ENCODE measurements around the gene ZNF222.

Gene ZNF222

DNA sequence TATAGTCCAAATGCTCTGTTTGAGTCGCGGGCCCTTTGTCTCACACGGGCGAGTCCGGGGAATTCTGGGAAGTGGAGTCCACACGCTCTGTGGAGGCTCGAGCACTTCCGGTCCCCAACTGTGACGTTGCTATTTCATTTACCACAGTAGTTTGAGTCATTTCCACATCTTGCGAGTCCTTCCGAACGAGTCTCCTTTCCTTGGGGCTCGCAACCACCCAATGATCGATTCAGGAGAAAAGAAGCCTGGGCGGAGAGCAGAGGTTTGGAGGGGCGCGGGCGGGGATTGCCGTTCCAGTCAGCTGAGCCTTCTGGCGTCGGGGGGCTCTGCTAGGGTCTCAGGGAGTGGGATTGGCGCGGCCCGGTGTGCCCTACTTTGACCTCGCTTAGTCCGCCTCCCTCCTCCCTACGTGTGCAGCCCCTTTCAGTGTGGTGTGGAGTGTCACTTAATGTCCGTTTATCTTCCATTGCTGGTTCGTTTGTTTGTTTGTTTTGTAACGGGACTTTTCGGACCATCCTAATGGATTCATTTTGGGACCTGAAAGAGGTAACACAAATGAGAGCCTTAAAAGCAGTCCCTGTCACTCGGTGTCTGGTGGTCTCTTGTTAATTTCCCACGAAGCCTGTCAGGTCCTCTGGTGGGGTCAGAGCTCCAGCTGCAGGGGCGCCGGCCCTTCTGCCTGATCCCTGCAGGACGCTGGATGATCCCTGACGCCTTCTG is at the start of gene ZNF222:
Gene ZNF222, plus strand, starts transcription at position 163 of the 720 bp plus-strand sequence. Its CDS starts 58 bp downstream, at position 221.
- DNase-seq: peak; percentile 93

DNA sequence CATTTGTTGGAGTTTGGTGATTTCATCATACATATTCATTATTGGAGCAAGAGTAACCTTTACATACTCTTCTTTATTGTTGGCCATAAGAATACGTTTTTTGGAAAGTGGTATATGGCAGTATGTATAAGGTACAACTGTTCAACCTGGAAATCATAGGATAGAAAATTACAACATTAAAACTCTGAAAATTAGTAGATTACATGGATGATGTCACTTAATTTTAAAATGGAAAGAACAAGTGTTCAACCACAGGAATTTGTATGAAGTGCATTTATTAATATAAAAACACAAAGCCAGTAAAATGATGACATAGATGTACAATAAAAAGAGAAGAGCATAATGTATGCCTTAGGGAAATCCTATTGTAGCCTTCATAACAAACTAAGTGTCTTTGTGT is 48.4 kb upstream of the ZNF222 start:
- DNase-seq: no peak

DNA sequence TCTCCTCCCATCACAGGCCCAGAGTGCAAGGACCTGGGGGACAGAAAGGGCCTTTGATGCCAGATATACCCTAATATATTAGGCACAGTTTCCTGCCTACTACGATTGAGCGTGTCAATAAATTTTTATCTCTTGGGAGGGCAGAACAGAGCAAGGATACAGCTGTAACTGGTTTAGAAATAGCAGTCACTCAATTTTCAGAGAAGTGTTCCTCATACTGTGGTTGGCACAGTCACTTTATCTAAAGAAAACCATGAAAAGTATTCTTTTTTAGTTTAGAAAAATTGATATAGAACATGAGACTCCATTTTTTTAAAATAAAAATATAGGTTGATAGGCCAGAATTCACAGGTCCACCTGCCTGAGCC is 41.7 kb upstream of the ZNF222 start:
- DNase-seq: no peak

DNA sequence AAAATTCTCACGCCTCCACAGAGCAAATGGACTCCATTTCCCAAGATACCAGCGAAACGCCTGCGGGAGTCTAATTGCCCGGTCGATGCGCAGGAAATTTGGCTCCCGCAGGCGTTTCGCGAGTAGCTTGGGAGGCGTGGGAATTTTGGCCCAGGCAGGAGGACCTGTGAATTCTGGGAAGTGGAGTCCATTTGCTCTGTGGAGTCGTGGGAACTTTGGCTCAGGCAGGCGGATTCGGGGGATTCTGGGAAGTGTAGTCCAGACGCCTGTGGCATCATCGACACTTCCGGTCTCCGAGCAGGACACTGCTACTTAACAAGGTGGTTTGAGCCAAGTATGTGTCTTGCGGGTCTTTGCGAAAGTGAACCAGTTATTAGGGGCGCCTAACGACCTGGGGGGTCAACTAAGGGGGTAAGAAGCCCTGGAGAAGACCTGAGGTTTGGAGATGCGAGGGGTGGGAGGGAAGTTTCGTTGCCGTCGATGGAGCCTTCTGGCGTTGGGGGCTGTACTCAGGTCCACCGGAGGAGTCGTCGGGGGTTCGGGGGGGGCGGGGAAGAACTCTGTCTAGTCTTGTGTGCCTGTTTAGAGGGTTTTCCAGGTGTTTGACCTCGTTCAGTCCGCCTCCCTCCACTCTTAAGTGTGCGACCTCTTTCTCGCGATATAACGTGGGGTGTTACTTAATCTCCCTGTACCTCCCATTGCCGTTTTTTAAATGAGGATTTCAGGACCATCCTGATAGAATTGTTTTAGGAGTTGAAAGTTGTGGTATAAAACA is 41.1 kb upstream of the ZNF222 start, which contains the start of gene ZNF155:
Gene ZNF155, plus strand, starts transcription at position 277 of the 775 bp plus-strand sequence. CDS start 4,356 bp downstream, outside the sequence.
- DNase-seq: peak; percentile 93

DNA sequence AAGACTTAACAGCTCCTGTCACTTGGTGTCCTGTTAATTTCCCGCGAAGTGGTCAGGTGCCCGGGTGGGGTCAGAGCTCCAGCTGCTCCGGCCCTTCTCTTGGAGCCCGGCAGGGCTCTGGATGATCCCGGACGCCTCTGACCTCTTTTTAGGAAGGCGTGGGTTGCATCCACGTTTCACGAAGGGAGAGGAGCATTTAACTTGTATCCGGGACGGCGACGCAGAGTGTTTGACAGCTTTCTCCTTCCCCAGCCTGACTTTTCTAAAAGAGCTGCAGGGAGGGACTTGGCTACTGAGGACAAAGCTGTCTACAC is 40.5 kb upstream of the ZNF222 start:
- DNase-seq: peak; percentile 8

DNA sequence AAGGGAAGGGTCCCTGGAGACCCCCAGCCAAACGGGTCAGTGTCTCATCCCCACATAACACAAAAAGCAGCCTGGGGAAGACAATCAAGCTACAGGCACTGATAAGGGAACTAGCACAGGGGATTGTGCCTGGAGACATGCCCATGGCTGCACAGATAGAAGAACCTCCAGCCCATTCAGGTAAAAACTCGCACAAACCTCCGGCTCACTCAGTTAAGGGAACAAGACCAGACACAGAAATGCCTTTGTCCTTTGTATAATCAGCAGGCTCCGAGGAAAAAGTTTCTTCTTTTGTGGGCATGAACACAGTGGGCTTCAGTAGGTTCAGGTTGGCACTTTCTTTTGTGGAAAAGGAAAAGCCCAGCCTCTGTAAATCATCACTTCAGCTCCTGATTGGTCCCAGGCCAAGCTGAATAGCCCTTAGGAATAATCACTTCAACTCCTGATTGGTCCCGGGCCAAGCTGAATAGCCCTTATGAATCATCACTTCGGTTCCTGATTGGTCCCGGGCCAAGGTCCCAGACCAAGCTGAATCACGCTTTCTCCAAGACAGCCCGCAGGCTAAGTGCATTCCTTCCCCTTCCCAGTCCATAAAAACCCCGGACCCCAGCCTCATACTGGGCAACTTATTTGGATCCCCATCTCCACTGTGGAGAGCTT is 27.4 kb upstream of the ZNF222 start:
- no peak for DNase-seq

DNA sequence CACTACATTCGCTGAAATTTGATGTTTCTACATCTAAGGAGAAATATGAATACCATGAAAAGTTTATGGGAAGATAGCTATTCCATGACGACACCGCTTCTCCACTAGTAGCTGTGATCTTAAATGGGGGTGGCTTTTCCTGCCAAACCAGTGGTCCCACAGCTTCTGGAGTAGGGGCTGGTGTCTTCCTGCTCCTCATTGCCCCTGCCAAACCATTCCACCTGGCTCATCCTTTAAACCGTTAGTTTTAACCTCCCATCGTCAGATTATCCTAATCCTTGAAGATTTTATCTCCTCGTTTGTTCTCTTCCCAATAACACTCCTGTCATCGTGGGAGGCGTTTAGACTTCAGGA is 23.0 kb upstream of the ZNF222 start:
- no peak for DNase-seq

DNA sequence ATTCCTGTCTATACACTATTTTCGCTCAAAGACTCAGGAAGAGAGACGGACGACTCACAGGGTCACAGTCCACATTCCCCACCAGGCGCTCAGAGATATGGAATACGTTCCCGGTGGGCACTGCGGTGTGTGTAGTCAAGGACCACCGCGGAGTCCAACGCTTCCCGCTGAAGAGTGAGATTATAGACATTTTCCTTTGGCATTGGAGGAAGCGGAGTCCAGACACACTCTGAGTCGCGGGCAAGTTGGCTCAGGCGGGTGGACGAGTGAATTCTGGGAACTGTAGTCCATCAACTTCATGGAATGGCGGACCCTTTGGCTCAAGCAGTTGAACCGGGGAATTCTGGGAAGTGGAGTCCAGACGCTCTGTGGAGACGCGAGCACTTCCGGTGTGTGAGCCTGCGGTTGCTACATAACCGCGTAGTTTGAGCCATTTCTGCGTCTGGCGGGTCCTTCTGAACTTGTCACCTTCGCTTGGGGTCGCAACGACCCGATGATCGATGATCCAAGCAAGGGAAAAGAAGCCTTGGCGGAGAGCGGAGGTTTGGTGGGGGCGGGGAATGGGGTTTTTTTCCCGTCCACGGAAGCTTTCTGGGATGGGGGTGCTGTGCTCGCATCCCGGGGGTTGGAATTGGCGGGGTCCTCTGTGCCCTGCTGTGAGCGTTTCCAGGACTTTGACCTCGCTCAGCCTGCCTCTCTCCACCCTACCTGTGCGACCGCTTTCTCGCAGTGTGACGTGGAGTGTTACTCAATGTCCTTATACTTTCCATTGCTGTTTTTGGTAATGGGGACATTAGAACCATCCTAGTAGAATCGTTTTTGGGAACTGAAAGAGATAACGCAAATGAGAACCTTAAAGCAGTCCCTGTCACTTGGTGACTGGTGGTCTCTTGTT is 22.4 kb upstream of the ZNF222 start, which contains the start of gene ZNF230:
Gene ZNF230, plus strand, starts transcription at position 392 of the 895 bp plus-strand sequence. CDS start 4,122 bp downstream, outside the sequence.
- DNase-seq: peak; percentile 98

DNA sequence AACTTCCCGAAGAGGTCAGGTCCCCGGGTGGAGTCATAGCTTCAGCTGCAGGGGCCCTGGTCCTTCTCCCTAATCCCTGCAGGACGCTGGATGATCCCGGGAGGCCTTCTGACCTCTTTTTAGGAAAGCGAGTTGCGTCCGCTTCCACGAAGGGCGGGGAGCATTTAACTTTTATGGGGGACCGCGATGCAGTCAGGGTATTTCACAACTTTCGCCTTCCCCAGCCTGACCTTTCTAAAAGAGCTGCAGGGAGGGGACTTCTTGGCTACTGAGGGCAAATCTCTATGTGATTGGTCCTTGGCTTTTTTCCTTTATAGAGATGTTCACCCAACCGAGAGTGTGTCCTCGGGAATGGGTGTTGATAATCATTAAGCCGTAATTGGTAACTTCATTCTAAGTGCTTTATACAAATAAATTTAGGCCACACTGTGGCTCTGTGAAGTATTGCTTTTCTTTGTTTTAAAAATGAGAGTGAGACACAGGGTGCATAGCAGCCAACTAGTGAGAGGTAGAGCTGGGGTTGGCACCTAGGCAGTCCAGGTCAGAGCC is 21.6 kb upstream of the ZNF222 start:
- DNase-seq: peak; percentile 51

DNA sequence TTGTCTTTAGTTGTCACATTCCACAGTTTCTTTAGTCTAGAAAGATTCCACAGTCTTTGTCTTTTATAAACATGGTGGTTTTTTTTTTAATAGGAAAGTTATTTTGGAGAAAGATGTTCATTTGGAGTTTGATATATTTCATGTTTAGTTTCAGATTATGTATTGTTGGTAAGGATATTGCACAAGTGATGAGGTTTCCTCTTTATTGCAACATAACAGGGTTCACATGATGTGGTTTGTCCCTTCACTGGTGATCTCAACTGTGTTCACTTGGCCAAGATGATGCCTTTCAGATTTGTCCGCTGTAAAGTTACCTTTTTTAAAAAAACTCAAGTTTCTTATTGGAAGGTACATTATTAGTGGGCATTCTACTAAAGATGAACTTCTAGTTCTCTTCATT is 19.2 kb upstream of the ZNF222 start:
- no peak for DNase-seq

DNA sequence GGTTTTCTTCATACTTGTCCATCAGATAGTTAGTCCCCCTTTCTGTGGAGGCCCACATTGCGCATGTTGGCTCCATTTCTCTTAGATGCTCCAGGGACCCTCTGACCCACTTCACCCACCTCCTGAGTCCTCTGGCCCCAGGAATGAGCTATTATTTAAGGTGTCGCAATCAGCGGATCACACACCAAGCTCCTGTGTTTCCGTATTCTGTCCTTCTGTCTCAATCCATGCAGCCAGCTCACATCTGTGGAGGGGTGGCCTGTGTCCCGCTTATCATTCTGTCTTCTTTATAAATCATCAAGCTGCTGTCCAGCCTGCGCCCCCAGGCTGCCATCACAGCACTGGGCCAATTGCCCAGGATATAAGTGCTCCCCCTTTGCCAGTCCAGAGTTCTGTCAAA is 17.7 kb upstream of the ZNF222 start:
- DNase-seq: no peak

DNA sequence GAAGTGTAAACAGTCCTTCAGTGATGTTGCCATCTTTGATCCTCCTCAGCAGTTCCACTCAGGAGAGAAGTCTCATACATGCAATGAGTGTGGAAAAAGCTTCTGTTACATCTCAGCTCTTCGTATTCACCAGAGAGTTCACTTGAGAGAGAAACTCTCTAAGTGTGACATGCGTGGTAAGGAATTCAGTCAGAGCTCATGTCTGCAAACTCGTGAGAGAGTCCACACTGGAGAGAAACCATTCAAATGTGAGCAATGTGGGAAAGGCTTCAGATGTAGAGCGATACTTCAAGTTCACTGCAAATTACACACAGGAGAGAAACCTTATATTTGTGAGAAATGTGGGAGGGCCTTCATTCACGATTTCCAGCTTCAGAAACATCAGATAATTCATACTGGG is 14.7 kb upstream of the ZNF222 start:
- DNase-seq: no peak

DNA sequence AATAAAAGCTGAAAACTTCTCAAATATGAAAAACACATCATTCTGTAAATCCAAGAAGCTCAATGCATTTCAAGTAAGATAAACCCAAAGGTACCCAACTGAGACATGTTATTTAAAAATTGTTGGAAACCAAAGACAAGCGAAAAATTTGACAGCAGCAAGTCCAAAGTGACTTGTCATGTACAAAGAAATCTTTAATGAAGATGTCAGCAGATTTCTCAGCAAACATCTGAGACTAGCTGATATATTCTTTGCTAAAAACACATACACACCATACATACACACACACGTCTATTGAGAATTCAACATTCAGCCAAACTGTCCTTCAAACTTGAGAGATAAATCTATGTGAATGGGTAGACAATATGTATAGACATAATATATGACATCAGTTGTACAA is 5.7 kb upstream of the ZNF222 start:
- no peak for DNase-seq

DNA sequence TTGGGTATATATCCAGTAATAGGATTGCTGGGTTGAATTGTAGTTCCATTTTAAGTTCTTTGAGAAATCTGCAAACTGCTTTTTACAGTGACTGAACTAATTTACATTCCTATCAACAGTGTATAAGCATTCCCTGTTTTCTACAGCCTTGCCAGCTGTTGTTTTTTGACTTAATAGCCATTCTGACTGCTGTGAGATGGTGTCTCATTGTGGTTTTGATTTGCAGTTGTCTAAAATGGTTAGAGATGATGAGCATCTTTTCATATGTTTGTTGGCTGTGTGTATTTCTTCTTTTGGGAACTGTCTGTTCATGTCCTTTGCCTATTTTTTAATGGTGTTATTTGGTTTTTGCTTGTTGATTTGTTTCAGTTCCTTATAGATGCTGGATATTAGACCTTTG is 4.0 kb upstream of the ZNF222 start:
- no peak for DNase-seq

DNA sequence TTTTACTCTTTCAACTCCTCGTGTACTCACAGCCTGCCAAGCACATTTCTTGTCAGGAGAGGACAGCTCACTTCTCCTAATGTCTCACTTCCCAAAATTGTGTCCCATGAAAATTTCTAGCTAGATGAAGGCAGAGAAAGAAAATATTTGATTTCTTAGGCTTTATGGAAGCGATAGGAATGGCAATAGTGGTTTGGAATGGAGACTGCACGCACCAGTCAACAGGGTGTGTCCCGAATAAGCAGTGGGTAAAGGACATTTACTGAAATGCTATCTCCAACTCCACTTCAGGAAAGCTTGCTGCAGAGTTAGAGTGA is 321 bp upstream of the ZNF222 start:
- DNase-seq: no peak

DNA sequence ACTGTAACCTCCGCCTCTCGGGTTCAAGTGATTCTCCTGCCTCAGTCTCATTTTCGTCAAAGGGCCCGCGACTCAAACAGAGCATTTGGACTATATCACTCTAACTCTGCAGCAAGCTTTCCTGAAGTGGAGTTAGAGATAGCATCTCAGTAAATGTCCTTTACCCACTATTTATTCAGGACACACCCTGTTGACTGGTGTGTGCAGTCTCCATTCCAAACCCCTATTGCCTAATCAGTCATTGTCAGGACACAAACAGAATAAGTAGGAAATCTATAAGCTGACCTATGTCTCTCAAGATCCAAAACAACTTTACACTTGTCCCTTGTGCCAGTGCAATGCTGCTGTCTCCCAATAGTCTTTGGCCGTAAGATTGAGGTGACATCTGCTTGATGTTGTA is 1.4 kb downstream of the ZNF222 start:
- DNase-seq: peak; percentile 31

DNA sequence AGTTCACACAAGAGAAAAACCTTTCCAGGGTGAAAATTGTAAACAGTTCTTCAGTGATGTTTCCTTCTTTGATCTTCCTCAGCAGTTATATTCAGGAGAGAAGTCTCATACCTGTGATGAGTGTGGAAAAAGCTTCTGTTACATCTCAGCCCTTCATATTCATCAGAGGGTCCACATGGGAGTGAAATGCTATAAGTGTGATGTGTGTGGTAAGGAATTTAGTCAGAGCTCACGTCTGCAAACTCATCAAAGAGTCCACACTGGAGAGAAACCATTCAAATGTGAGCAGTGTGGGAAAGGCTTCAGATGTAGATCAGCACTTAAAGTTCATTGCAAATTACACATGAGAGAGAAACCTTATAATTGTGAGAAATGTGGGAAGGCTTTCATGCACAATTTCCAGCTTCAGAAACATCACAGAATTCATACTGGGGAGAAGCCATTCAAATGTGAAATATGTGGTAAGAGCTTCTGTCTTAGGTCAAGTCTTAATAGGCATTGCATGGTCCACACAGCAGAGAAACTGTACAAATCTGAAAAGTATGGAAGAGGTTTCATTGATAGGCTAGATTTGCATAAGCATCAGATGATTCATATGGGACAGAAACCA is 6.9 kb downstream of the ZNF222 start:
- no peak for DNase-seq

DNA sequence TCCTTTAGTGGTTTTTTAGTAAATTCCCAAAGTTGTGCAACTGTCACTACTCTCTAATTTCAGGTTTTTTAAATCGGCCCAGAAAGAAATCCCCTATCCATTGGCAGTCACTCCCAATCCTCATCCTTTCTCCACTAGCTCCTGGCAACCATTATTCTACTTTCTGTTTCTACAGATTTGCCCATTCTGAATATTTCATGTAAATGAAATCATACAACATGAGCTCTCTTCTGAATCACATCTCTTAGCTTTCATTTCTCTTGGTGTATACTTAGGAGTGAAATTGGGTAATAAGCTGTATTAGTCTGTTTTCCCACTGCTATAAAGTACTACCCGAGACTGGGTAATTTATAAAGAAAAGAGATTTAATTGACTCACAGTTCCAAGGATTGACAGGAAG is 17.0 kb downstream of the ZNF222 start:
- DNase-seq: no peak

DNA sequence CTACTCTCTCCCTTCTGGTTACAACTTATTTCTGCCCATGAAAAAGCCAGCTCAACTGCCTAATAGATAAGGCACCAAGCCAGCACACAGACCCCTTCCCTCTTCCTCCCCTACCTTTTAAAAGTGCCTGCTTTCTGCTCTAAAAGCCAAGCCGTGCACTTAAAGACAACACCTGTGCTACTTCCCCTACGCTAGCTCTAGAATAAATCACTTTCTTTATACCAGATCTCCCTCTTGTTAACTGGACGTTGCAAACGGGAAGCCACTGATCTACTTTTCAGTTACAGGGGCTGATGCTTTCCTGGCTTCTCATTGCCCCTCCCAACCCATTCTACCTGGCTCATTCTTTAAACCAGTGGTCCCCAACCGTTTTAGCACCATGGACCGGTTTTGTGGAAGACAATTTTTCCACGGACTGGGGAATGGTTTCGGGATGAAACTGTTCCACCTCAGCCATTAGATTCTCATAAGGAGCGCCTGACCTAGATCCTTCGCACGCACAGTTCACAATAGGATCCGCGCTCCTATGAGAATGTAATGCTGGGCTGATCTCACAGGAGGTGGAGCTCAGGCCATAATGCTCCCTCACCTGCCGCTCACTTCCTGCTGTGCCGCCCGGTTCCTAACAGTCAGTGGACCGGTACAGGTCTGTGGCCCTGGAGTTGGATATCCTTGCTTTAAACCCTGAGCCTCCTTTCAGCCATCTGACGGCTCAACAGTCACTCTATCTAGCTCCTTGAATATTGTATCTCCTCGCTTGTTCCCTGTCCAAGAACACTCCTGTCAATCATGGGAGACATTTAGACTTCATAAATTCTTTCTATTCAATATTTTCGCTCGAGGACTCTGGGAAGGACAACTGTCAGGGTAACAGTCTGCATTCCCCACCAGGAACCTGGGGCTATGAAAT is 25.8 kb downstream of the ZNF222 start:
- DNase-seq: no peak

DNA sequence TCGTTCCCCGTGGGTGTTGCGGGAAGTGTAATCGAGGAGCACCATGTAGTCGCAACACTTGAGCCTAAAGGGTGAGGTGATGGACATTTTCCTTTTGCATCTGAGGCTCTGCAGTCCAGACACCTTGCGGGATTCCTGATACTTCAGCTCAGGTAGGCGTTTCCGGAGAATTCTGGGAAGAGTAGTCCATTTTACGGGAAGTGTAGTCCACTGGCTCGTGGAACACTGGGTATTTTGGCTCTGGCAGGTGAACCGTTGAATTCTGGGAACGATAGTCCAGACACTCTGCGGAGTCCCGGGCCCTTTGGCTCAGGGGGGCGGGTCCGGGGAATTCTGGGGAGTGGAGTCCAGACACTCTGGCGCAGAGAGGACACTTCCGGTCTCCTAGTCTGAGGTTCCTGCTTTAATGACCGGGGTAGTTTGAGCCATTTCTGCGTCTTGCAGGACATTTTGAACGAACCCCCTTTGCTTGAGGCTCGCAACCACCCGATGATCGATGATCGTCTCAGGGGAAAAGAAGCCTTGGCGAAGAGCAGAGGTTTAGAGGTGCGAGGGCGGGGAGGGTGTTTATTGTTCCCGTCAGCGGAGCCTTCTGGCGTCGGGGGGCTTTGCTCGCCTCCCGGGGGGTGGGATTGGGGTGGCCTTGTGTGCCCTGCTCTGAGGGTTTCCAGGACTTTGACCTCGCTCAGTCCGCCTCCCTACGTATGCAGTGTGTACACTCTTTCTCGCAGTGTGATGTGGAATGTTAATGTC is 26.6 kb downstream of the ZNF222 start, which contains the start of gene ZNF223:
Gene ZNF223, plus strand, starts transcription at position 387 of the 753 bp plus-strand sequence. CDS start 3,141 bp downstream, outside the sequence.
- peak; percentile 96 for DNase-seq

Measured in hematopoietic multipotent progenitor cell treated with erythropoietin and hydrocortisone succinate and interleukin-3 and kit ligand, for 8 days (in vitro differentiated cells).